Spleen (tissue), 11 donors: ENCODE data around the gene ITPKB. TPM values are rescaled to one million over a fixed set of nuclear protein-coding genes. Genes with fewer than 3 reads are reported as not detected.
A peak's percentile ranks its signal among the peaks of the same experiment; 100 is the strongest.

Experiments used
- DNase-seq: peaks from one replicate; pipeline ENCODE4 v3.0.0-alpha.2; 2020
- H3K27ac ChIP-seq, 8 donors: fragments of 200-600 bp; sonication (generic) in 7 of 8; 1 replicate in 4 of 8; 2 replicates in 4 of 8; pipeline versions ENCODE4 v1.5.0 to v1.8.0; 2016 to 2021; ENCODE audit warnings: inconsistent platforms in 4 of 8, mild to moderate bottlenecking in 4 of 8, moderate library complexity in 1 of 8
- H3K27me3 ChIP-seq, 7 donors: fragments of 200-600 bp; sonication (generic) in 6 of 7; replicated peaks in 1 of 7; 1 replicate in 4 of 7; 2 replicates in 3 of 7; pipeline versions ENCODE4 v1.5.0 to v1.8.0; 2016 to 2021; ENCODE audit warnings: inconsistent platforms in 3 of 7, mild to moderate bottlenecking in 1 of 7
- H3K36me3 ChIP-seq, 6 donors: fragments of 200-600 bp; sonication (generic) in 5 of 6; 1 replicate in 4 of 6; 2 replicates in 2 of 6; pipeline versions ENCODE4 v1.5.0 to v1.8.0; 2016 to 2021; ENCODE audit warnings: inconsistent platforms in 2 of 6
- H3K4me1 ChIP-seq, 6 donors: fragments of 200-600 bp; sonication (generic) in 5 of 6; 1 replicate in 3 of 6; 2 replicates in 3 of 6; pipeline versions ENCODE4 v1.5.0 to v1.8.0; 2016 to 2021; ENCODE audit warnings: inconsistent platforms in 3 of 6
- H3K4me3 ChIP-seq, 8 donors: fragments of 200-600 bp; sonication (generic) in 7 of 8; 1 replicate in 4 of 8; 2 replicates in 4 of 8; pipeline versions ENCODE4 v1.5.0 to v1.8.0; 2016 to 2021; ENCODE audit warnings: inconsistent platforms in 4 of 8, mild to moderate bottlenecking in 4 of 8, moderate library complexity in 2 of 8
- H3K9me3 ChIP-seq, 8 donors: fragments of 200-600 bp; sonication (generic) in 7 of 8; 1 replicate in 4 of 8; 2 replicates in 4 of 8; pipeline versions ENCODE4 v1.5.0 to v1.8.0; 2016 to 2021; ENCODE audit warnings: inconsistent platforms in 4 of 8
- POLR2A ChIP-seq, 3 donors: fragments of 450-650 bp; IDR thresholded peaks; one replicate each; pipeline ENCODE4 v1.5.1; 2017; ENCODE audit warnings: antibody characterized with exemption in 3 of 3, mild to moderate bottlenecking in 1 of 3
- POLR2AphosphoS5 ChIP-seq, 3 donors: sonication (generic); formaldehyde crosslinking; IDR thresholded peaks; one replicate each; pipeline ENCODE4 v1.5.1; 2017; ENCODE audit warnings: antibody characterized with exemption in 3 of 3
- WGBS, 5 donors: extraction: QIAGEN DNeasy Blood & Tissue Kit in 3 of 5; methylation state at CpG; one replicate each; pipeline versions ENCODE4 v1.1.5 to v1.1.7; 2013 to 2018; 5-methylcytosine and 5-hydroxymethylcytosine counted together
- intact Hi-C: fragments of 100-400 bp; cut with DNase I; formaldehyde crosslinking; loops from one replicate; pipeline ENCODE4 v1.15.0; 2023; ENCODE audit warnings: low total_unique reads
- polyA plus RNA-seq, 3 donors: library from polyadenylated mRNA; stranded (reverse); fragments of 200-250 nt; gene quantifications; one replicate each; pipeline ENCODE4 v1.2.1, GENCODE V29; 2013
- total RNA-seq, 7 donors: library from RNA; depleted of rRNA in 3 of 7; stranded (reverse); fragments of >200 nt in 3 of 7; fragmentation: NEBNext Ultra II Directional in 4 of 7; extraction: Animal tissue kit (Norgen Biotek cat#: 25700) in 4 of 7; gene quantifications; one replicate each; pipeline versions ENCODE4 v1.1.0 to v1.2.1, GENCODE V29; 2016 to 2021
- TF ChIP-seq, protein P1 (sequence below), 11 experiments: fragments of 200-600 bp in 7 of 11; fragments of 450-650 bp in 4 of 11; sonication (generic) in 4 of 11; IDR thresholded peaks in 8 of 11; conservative IDR thresholded peaks in 3 of 11; 1 replicate in 7 of 11; 2 replicates in 4 of 11; pipeline versions ENCODE4 v1.4.0 to v1.8.0; 2016 to 2021; ENCODE audit warnings: antibody characterized with exemption in 11 of 11, inconsistent platforms in 4 of 11, mild to moderate bottlenecking in 1 of 11
- donor health status: healthy with polysubstance abuse.
- donor health status: DM: no; HTN: no; CAD: no; lungs with moderate emphysema.
- donor health status: DM: no; HTN: no; CAD: no.
- donor health status: Bipolar disorder and iron deficiency.
- donor health status: healthy.
- donor health status: DM: no; HTN: no; CAD: no.
- donor health status: DM: yes; HTN: yes; CAD: no.

ITPKB gene
- total and polyA plus RNA-seq, 10 donors = 8.5 to 74.6 (median 59.6) TPM

DNA sequence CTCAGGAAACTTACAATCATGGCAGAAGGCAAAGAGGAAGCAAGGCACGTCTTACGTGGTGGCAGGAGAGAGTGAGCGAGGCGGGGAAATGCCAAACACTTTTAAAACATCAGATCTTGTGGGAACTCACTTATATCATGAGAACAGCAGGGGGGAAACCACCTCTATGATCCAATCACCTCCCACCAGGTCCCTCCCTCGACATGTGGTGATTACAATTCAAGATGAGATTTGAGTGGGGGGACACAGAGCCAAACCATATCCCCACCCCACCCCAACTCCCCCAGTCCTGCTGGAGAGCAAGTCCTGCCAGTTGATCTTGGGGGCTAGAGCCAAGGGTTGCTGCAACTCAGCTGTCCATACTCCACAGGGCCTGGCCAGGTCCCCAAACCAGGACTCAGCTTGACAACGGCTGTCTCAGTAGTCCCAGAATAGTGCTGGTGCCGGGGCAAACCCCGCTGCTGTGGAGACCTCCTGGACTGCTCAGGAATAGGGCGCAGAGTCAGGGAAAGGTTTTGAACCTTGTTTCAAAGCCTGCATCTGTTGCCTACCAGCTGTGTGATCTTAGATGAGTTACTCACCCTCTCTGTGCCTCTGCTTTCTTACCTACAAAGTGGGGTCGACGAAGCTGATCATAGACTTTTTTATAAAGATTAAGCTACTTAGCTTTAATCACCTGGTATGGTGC lies 111.0 kb downstream of the ITPKB start:
- intact Hi-C loops = no loop called here

GRCh38 chr1:226627050-226627755 lies 111.9 kb downstream of the ITPKB start:
- TF ChIP-seq POLR2AphosphoS5 (IDR thresholded peaks at IDR 0.05) (no peak), POLR2A (IDR thresholded peaks at IDR 0.05) (no peak)
- TF ChIP-seq, protein P1, sequence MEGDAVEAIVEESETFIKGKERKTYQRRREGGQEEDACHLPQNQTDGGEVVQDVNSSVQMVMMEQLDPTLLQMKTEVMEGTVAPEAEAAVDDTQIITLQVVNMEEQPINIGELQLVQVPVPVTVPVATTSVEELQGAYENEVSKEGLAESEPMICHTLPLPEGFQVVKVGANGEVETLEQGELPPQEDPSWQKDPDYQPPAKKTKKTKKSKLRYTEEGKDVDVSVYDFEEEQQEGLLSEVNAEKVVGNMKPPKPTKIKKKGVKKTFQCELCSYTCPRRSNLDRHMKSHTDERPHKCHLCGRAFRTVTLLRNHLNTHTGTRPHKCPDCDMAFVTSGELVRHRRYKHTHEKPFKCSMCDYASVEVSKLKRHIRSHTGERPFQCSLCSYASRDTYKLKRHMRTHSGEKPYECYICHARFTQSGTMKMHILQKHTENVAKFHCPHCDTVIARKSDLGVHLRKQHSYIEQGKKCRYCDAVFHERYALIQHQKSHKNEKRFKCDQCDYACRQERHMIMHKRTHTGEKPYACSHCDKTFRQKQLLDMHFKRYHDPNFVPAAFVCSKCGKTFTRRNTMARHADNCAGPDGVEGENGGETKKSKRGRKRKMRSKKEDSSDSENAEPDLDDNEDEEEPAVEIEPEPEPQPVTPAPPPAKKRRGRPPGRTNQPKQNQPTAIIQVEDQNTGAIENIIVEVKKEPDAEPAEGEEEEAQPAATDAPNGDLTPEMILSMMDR (IDR thresholded peaks at IDR 0.05 in 8 of 11, conservative IDR thresholded peaks at IDR 0.05 in 3 of 11) = no peak
- H3K4me1 ChIP-seq = peaks cover 6 to 35% (median 22%) of the 10 kb centered on the region in 6 donors
- no peaks in the 10 kb centered on the region for H3K27me3 ChIP-seq
- intact Hi-C loops = no loop called here
- H3K36me3 ChIP-seq = peaks cover 0 to 25% (median 0%) of the 10 kb centered on the region in 6 donors
- DNase-seq = peak; percentile 39
- H3K27ac ChIP-seq = peak overlapping the region in 1 of 8 donors; percentile 7
- peaks cover 0 to 2% (median under 1%) of the 10 kb centered on the region in 8 donors for H3K9me3 ChIP-seq
- no peak overlapping the region for H3K4me3 ChIP-seq
- 74 to 92% (median 84%) methylated on average over 6 of the region's 6 CpGs for WGBS, 5 donors

More for the DNA sequence above, 111.0 kb downstream of the ITPKB start:
- peak overlapping the region in 1 of 8 donors; percentile 7 for H3K27ac ChIP-seq
- no peaks in the 10 kb centered on the region for H3K27me3 ChIP-seq
- no peak overlapping the region for H3K4me3 ChIP-seq
- TF ChIP-seq POLR2AphosphoS5 (IDR thresholded peaks at IDR 0.05) (no peak), POLR2A (IDR thresholded peaks at IDR 0.05) (no peak)
- TF ChIP-seq, protein P1 (IDR thresholded peaks at IDR 0.05 in 8 of 11, conservative IDR thresholded peaks at IDR 0.05 in 3 of 11) = no peak
- peaks cover 6 to 43% (median 30%) of the 10 kb centered on the region in 6 donors for H3K4me1 ChIP-seq
- WGBS, 5 donors = 75 to 81% (median 79%) methylated on average over 10 to 11 of the region's 11 CpGs
- H3K9me3 ChIP-seq = no peaks in the 10 kb centered on the region
- peak; percentile 62 for DNase-seq
- H3K36me3 ChIP-seq = peaks cover 0 to 34% (median 3%) of the 10 kb centered on the region in 6 donors

GRCh38 chr1:226626577-226626956 lies 112.5 kb downstream of the ITPKB start:
- H3K9me3 ChIP-seq = peaks cover 0 to 9% (median 1%) of the 10 kb centered on the region in 8 donors
- 0 to 2% (median 2%) methylated on average over 11 of the region's 11 CpGs for WGBS, 5 donors
- intact Hi-C loops = no loop called here
- H3K4me1 ChIP-seq = peaks cover 6 to 28% (median 16%) of the 10 kb centered on the region in 6 donors
- H3K4me3 ChIP-seq = peak overlapping the region in 1 of 8 donors; percentile 46
- no peak overlapping the region for H3K27ac ChIP-seq
- TF ChIP-seq, protein P1 (IDR thresholded peaks at IDR 0.05 in 8 of 11, conservative IDR thresholded peaks at IDR 0.05 in 3 of 11) = peak; percentile 91 to 98 (median 96)
- peak; percentile 3 to 53 (median 48) for TF ChIP-seq POLR2AphosphoS5 (IDR thresholded peaks at IDR 0.05)
- no peak for TF ChIP-seq POLR2A (IDR thresholded peaks at IDR 0.05)
- peak; percentile 94 for DNase-seq
- peaks cover 0 to 19% (median 0%) of the 10 kb centered on the region in 6 donors for H3K36me3 ChIP-seq
- H3K27me3 ChIP-seq = no peaks in the 10 kb centered on the region
